ENCODE results near the gene PIMREG. TPM values are rescaled to one million over a fixed set of nuclear protein-coding genes. Genes with fewer than 3 reads are reported as not detected.

PIMREG gene
- total RNA-seq, 5 donors from 2014 or later (not counting 1 experiment from before 2014, with no cell fraction given), result 0.23 to 0.79 (median 0.43) TPM; not detected in 2

GRCh38 chr17:6470146-6470718, 26.0 kb downstream of the PIMREG start:
- Mint-ChIP-seq H3K36me3 (no peaks in the 10 kb centered on the region), H3K4me1 (peaks cover 0 to 6% (median 2%) of the 10 kb centered on the region in 3 donors), H3K4me3 (no peak overlapping the region), H3K27me3 (peaks cover 0 to 3% of the 10 kb centered on the region in 2 donors), H3K27ac (no peak overlapping the region), H3K9me3 (no peaks in the 10 kb centered on the region)
- 87% methylated on average over 11 of the region's 24 CpGs for WGBS (ENCODE audit: insufficient coverage)
- H3K9me3 ChIP-seq, result no peaks in the 10 kb centered on the region
- H3K27ac ChIP-seq (ENCODE audit: low read length), result no peak overlapping the region
- ATAC-seq (replicated peaks in 1 of 4), result no peak
- CTCF ChIA-PET, result no interaction called here
- H3K27me3 ChIP-seq (replicated peaks in 1 of 2; ENCODE audit: control insufficient read depth in 2 of 2, extremely low read depth in 1 of 2, insufficient read depth in 2 of 2, low read length in 1 of 2), result peaks cover 0 to 24% of the 10 kb centered on the region in 2 experiments
- no peak for DNase-seq
- no peaks in the 10 kb centered on the region for H3K4me1 ChIP-seq (ENCODE audit: control insufficient read depth in 1 of 2, extremely low read depth in 1 of 2, insufficient read depth in 2 of 2, low read length in 2 of 2)
- H3K36me3 ChIP-seq (ENCODE audit: control insufficient read depth in 2 of 2, extremely low read depth in 1 of 2, insufficient read depth in 1 of 2, low read length in 1 of 2), result no peaks in the 10 kb centered on the region
- H3K4me3 ChIP-seq (ENCODE audit: control insufficient read depth in 1 of 2, extremely low read depth in 1 of 2, low read length in 1 of 2), result no peak overlapping the region
- POLR2A ChIA-PET, result no interaction called here

GRCh38 chr17:6470751-6471521, 26.7 kb downstream of the PIMREG start:
- Mint-ChIP-seq H3K9me3 (no peaks in the 10 kb centered on the region), H3K27ac (no peak overlapping the region), H3K27me3 (no peaks in the 10 kb centered on the region), H3K4me1 (peaks cover 0 to 6% (median 2%) of the 10 kb centered on the region in 3 donors), H3K4me3 (no peak overlapping the region), H3K36me3 (no peaks in the 10 kb centered on the region)
- POLR2A ChIA-PET, result no interaction called here
- Histone ChIP-seq H3K9me3 (no peaks in the 10 kb centered on the region), H3K27me3 (replicated peaks in 1 of 2; ENCODE audit: control insufficient read depth in 2 of 2, extremely low read depth in 1 of 2, insufficient read depth in 2 of 2, low read length in 1 of 2) (peaks cover 0 to 21% of the 10 kb centered on the region in 2 experiments), H3K4me3 (ENCODE audit: control insufficient read depth in 1 of 2, extremely low read depth in 1 of 2, low read length in 1 of 2) (no peak overlapping the region), H3K4me1 (ENCODE audit: control insufficient read depth in 1 of 2, extremely low read depth in 1 of 2, insufficient read depth in 2 of 2, low read length in 2 of 2) (no peaks in the 10 kb centered on the region), H3K27ac (ENCODE audit: low read length) (no peak overlapping the region), H3K36me3 (ENCODE audit: control insufficient read depth in 2 of 2, extremely low read depth in 1 of 2, insufficient read depth in 1 of 2, low read length in 1 of 2) (no peaks in the 10 kb centered on the region)
- ATAC-seq (replicated peaks in 1 of 4) (no peak), DNase-seq (no peak)
- 89% methylated on average over 16 of the region's 17 CpGs for WGBS (ENCODE audit: insufficient coverage)
- CTCF ChIA-PET, result no interaction called here

- no peaks in the 10 kb centered on the region for H3K27me3 Mint-ChIP-seq
- 98% methylated on average over 13 of the region's 19 CpGs for WGBS (ENCODE audit: insufficient coverage)
- Histone ChIP-seq H3K27ac (ENCODE audit: low read length) (no peak overlapping the region), H3K4me1 (ENCODE audit: control insufficient read depth in 1 of 2, extremely low read depth in 1 of 2, insufficient read depth in 2 of 2, low read length in 2 of 2) (no peaks in the 10 kb centered on the region), H3K9me3 (no peaks in the 10 kb centered on the region), H3K4me3 (ENCODE audit: control insufficient read depth in 1 of 2, extremely low read depth in 1 of 2, low read length in 1 of 2) (no peak overlapping the region), H3K36me3 (ENCODE audit: control insufficient read depth in 2 of 2, extremely low read depth in 1 of 2, insufficient read depth in 1 of 2, low read length in 1 of 2) (no peaks in the 10 kb centered on the region), H3K27me3 (replicated peaks in 1 of 2; ENCODE audit: control insufficient read depth in 2 of 2, extremely low read depth in 1 of 2, insufficient read depth in 2 of 2, low read length in 1 of 2) (peaks cover 0 to 18% of the 10 kb centered on the region in 2 experiments)
- CTCF ChIA-PET, result interaction anchor here (0.5 to 0.6 kb wide), 2 partner anchors 177 to 879 kb away, joined by 3 read pairs; no protein-coding TSS in a partner anchor
- ATAC-seq (replicated peaks in 1 of 4) (no peak), DNase-seq (no peak)
- H3K4me3 Mint-ChIP-seq, result no peak overlapping the region
- POLR2A ChIA-PET, result no interaction called here
- H3K9me3 Mint-ChIP-seq, result no peaks in the 10 kb centered on the region
- H3K27ac Mint-ChIP-seq, result no peak overlapping the region
- H3K36me3 Mint-ChIP-seq, result no peaks in the 10 kb centered on the region
- H3K4me1 Mint-ChIP-seq, result peaks cover 0 to 6% (median 2%) of the 10 kb centered on the region in 3 donors
Observed at GRCh38 chr17:6471531-6472465, 27.5 kb downstream of the PIMREG start.

GRCh38 chr17:6472517-6472916, 28.3 kb downstream of the PIMREG start:
- Mint-ChIP-seq H3K27ac (no peak overlapping the region), H3K4me3 (no peak overlapping the region), H3K27me3 (no peaks in the 10 kb centered on the region), H3K36me3 (no peaks in the 10 kb centered on the region), H3K4me1 (peaks cover 0 to 6% (median 2%) of the 10 kb centered on the region in 3 donors), H3K9me3 (no peaks in the 10 kb centered on the region)
- no peaks in the 10 kb centered on the region for H3K9me3 ChIP-seq
- H3K27ac ChIP-seq (ENCODE audit: low read length), result no peak overlapping the region
- no peak for ATAC-seq (replicated peaks in 1 of 4)
- no peaks in the 10 kb centered on the region for H3K36me3 ChIP-seq (ENCODE audit: control insufficient read depth in 2 of 2, extremely low read depth in 1 of 2, insufficient read depth in 1 of 2, low read length in 1 of 2)
- WGBS (ENCODE audit: insufficient coverage), result 96% methylated on average over 6 of the region's 10 CpGs
- H3K4me3 ChIP-seq (ENCODE audit: control insufficient read depth in 1 of 2, extremely low read depth in 1 of 2, low read length in 1 of 2), result no peak overlapping the region
- ChIA-PET POLR2A (no interaction called here), CTCF (interaction anchor here (0.5 to 1.2 kb wide), 3 partner anchors 176 to 880 kb away, joined by 3 to 6 read pairs (median 3); no protein-coding TSS in a partner anchor)
- H3K27me3 ChIP-seq (replicated peaks in 1 of 2; ENCODE audit: control insufficient read depth in 2 of 2, extremely low read depth in 1 of 2, insufficient read depth in 2 of 2, low read length in 1 of 2), result peaks cover 0 to 18% of the 10 kb centered on the region in 2 experiments
- no peaks in the 10 kb centered on the region for H3K4me1 ChIP-seq (ENCODE audit: control insufficient read depth in 1 of 2, extremely low read depth in 1 of 2, insufficient read depth in 2 of 2, low read length in 2 of 2)
- DNase-seq, result no peak

GRCh38 chr17:6473128-6473767, 29.0 kb downstream of the PIMREG start:
- Histone ChIP-seq H3K4me3 (ENCODE audit: control insufficient read depth in 1 of 2, extremely low read depth in 1 of 2, low read length in 1 of 2) (no peak overlapping the region), H3K4me1 (ENCODE audit: control insufficient read depth in 1 of 2, extremely low read depth in 1 of 2, insufficient read depth in 2 of 2, low read length in 2 of 2) (no peaks in the 10 kb centered on the region), H3K36me3 (ENCODE audit: control insufficient read depth in 2 of 2, extremely low read depth in 1 of 2, insufficient read depth in 1 of 2, low read length in 1 of 2) (no peaks in the 10 kb centered on the region), H3K27ac (ENCODE audit: low read length) (no peak overlapping the region), H3K27me3 (replicated peaks in 1 of 2; ENCODE audit: control insufficient read depth in 2 of 2, extremely low read depth in 1 of 2, insufficient read depth in 2 of 2, low read length in 1 of 2) (peaks cover 0 to 17% of the 10 kb centered on the region in 2 experiments), H3K9me3 (no peaks in the 10 kb centered on the region)
- Mint-ChIP-seq H3K9me3 (no peaks in the 10 kb centered on the region), H3K27ac (no peak overlapping the region), H3K36me3 (no peaks in the 10 kb centered on the region), H3K27me3 (no peaks in the 10 kb centered on the region), H3K4me3 (no peak overlapping the region), H3K4me1 (peaks cover 0 to 6% (median 2%) of the 10 kb centered on the region in 3 donors)
- POLR2A ChIA-PET, result no interaction called here
- WGBS (ENCODE audit: insufficient coverage), result 21% methylated on average over 9 of the region's 14 CpGs
- DNase-seq (peak in 34 of 35 experiments; percentile 15 to 76 (median 49)), ATAC-seq (replicated peaks in 1 of 4) (peak; percentile 52 to 67 (median 60))
- CTCF ChIA-PET, result interaction anchor here (0.6 to 1.2 kb wide), 5 partner anchors 89 to 582 kb away, joined by 3 to 6 read pairs (median 4); no protein-coding TSS in a partner anchor

- no peaks in the 10 kb centered on the region for H3K36me3 ChIP-seq (ENCODE audit: control insufficient read depth in 2 of 2, extremely low read depth in 1 of 2, insufficient read depth in 1 of 2, low read length in 1 of 2)
- peaks cover 0 to 6% (median 2%) of the 10 kb centered on the region in 3 donors for H3K4me1 Mint-ChIP-seq
Observed at GRCh38 chr17:6474376-6474775, 30.1 kb downstream of the PIMREG start.

More at GRCh38 chr17:6474376-6474775, 30.1 kb downstream of the PIMREG start:
- POLR2A ChIA-PET, result no interaction called here
- peaks cover 0 to under 1% of the 10 kb centered on the region in 2 donors for H3K27me3 Mint-ChIP-seq
- H3K4me3 ChIP-seq (ENCODE audit: control insufficient read depth in 1 of 2, extremely low read depth in 1 of 2, low read length in 1 of 2), result no peak overlapping the region
- no peak overlapping the region for H3K27ac ChIP-seq (ENCODE audit: low read length)
- no peak overlapping the region for H3K4me3 Mint-ChIP-seq
- WGBS (ENCODE audit: insufficient coverage), result 95% methylated on average over 18 of the region's 22 CpGs
- H3K4me1 ChIP-seq (ENCODE audit: control insufficient read depth in 1 of 2, extremely low read depth in 1 of 2, insufficient read depth in 2 of 2, low read length in 2 of 2), result no peaks in the 10 kb centered on the region
- H3K27me3 ChIP-seq (replicated peaks in 1 of 2; ENCODE audit: control insufficient read depth in 2 of 2, extremely low read depth in 1 of 2, insufficient read depth in 2 of 2, low read length in 1 of 2), result peaks cover 0 to 12% of the 10 kb centered on the region in 2 experiments
- DNase-seq (no peak), ATAC-seq (replicated peaks in 1 of 4) (no peak)
- no peaks in the 10 kb centered on the region for H3K36me3 Mint-ChIP-seq
- H3K9me3 ChIP-seq, result no peaks in the 10 kb centered on the region
- no peaks in the 10 kb centered on the region for H3K9me3 Mint-ChIP-seq
- H3K27ac Mint-ChIP-seq, result no peak overlapping the region
- CTCF ChIA-PET, result no interaction called here

Data from T-cell (primary cell).